Measurements from ENCODE around the gene RBPMS2. TPM values are rescaled to one million over a fixed set of nuclear protein-coding genes. Genes with fewer than 3 reads are reported as not detected.
A peak's percentile ranks its signal among the peaks of the same experiment; 100 is the strongest.

RBPMS2 gene
- total RNA-seq, 1 experiment from 2014 or later: 181 TPM

DNA sequence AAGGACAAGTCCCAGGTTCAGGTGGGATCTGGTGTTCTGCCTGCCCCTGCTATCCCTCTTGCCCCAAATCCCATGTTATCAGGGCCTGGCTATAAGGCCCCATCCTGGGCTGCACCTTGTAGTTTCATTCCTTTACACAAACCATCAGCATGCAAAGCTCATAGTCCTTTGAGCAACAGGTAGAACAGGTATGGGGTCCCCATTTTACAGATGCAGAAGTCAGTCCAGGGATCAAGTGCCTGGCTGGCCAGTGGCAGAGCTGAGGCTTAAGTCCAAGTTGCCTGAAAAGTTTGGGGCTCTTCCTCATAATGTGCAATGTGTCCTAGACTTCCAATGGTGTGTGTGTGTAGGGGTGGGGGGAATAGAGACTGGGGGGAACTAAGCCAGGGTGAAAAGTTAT lies 11.9 kb downstream of the RBPMS2 start:
- Histone ChIP-seq H2BK5ac (ENCODE audit: insufficient read length, low read length) (no peak overlapping the region), H3K27me3 (ENCODE audit: insufficient read depth, low read length) (no peaks in the 10 kb centered on the region), H3K14ac (ENCODE audit: insufficient read depth, low read length) (no peak overlapping the region), H4K5ac (ENCODE audit: insufficient read length, low read depth, low read length) (no peak overlapping the region), H4K8ac (replicated peaks; ENCODE audit: insufficient read length, low read depth, low read length) (no peak overlapping the region), H3K23ac (ENCODE audit: insufficient read length, low read depth, low read length) (no peak overlapping the region), H3K23me2 (ENCODE audit: insufficient read length, low read depth, low read length, poor library complexity, severe bottlenecking) (no peaks in the 10 kb centered on the region), H2BK12ac (ENCODE audit: insufficient read length, low read depth, low read length) (no peak overlapping the region), H3K4me2 (ENCODE audit: insufficient read depth, insufficient read length, low read length) (no peak overlapping the region), H2AK5ac (ENCODE audit: insufficient read length, low read length) (no peak overlapping the region), H3T11ph (ENCODE audit: low read length) (no peak overlapping the region), H3K9ac (ENCODE audit: extremely low read depth, insufficient read length, low read length) (no peak overlapping the region), H2BK15ac (ENCODE audit: low read depth, low read length) (no peak overlapping the region), H4K91ac (ENCODE audit: insufficient read length, low read depth, low read length) (no peak overlapping the region), H4K20me1 (ENCODE audit: control insufficient read depth, insufficient read depth, insufficient read length) (peaks cover 4% of the 10 kb centered on the region), H3K4me1 (ENCODE audit: insufficient read depth, low read length) (peaks cover 8% of the 10 kb centered on the region; the same call in 1 of the 2 replicates), H3K18ac (ENCODE audit: insufficient read length, low read depth, low read length) (no peak overlapping the region), H3K79me1 (ENCODE audit: insufficient read depth, low read depth, low read length, poor library complexity, severe bottlenecking) (peaks cover 3% of the 10 kb centered on the region), H3K27ac (ENCODE audit: insufficient read length, low read depth, low read length) (no peak overlapping the region), H3K56ac (ENCODE audit: insufficient read length, low read depth, low read length) (no peak overlapping the region), H3K79me2 (ENCODE audit: insufficient read depth, low read length) (peaks cover 82% of the 10 kb centered on the region), H2BK20ac (ENCODE audit: low read depth, low read length, poor library complexity, severe bottlenecking) (no peak overlapping the region), H3K9me3 (ENCODE audit: control insufficient read depth, low read depth, low read length) (no peaks in the 10 kb centered on the region), H2BK120ac (ENCODE audit: low read depth, low read length, poor library complexity, severe bottlenecking) (no peak overlapping the region), H2AFZ (ENCODE audit: low read length) (no peak overlapping the region), H3K4ac (ENCODE audit: low read depth, low read length) (no peak overlapping the region)
- no peak for DNase-seq
- peaks cover 10 to 41% (median 25%) of the 10 kb centered on the region in 3 experiments; a peak in 6 of 7 replicates for H3K36me3 Mint-ChIP-seq (ENCODE audit: insufficient read depth in 1 of 3, low read depth in 3 of 3)
- H3K4me1 Mint-ChIP-seq: peaks cover 47 to 53% of the 10 kb centered on the region in 2 experiments
- H3K27me3 Mint-ChIP-seq (ENCODE audit: low read depth): no peaks in the 10 kb centered on the region
- no peak overlapping the region for H3K4me3 Mint-ChIP-seq
- peak overlapping the region; percentile 53 to 94 (median 61); a peak in 5 of 7 replicates for H3K27ac Mint-ChIP-seq
- no peak for TF ChIP-seq CTCF (conservative IDR thresholded peaks at IDR 0.05)
- no peaks in the 10 kb centered on the region for H3K9me3 Mint-ChIP-seq
